ENCODE data around the gene FERMT3. TPM values are rescaled to one million over a fixed set of nuclear protein-coding genes. Genes with fewer than 3 reads are reported as not detected.

FERMT3 gene
- total and polyA plus RNA-seq, 2 of the 13 experiments (the other 11 are each of a cell fraction or from before 2014, with no cell fraction given) = 0.29 TPM; not detected in 1

DNA sequence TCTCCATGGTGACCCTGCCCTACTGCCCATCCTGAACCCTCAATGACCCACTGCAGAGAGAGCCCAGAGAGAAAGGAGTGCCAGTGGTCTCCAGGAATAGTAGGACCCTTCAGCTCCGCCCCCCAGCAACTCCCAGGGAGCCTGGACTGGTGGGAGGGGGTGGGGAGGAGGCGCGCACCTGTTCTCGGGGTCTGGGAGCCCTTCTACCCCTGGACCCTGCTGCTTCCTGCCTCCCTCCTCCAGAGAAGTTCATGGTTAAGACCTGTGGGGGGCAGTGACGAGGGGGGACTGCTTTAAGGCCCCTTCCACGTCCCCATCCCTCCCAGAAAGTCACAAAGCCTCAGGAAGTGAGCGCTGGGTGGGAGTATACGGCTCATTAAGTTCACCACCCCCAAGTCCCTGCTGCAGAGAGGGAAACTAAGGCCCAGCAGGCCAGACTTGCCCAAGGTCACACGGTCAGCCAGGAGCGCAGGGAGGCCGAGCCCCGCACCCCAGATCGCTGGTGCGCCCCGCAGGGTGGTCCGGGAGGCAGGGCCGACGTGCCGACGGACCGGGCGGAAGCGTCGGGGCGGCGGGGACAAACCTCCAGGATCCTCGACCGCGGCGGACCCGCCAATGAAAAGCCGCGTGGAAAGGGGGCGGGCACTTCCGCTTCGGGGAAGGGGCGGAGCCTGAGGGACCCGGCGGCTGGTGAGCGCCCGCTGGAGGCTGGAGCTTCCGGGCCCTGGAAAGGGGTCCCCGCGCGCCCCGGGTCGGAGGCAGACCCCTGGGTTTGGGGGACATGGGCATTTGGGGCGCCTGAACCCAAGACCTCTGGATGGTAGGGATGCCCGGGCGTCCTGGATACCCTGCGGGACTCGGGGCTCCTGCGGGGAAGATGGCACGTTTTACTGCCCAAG, 19.3 kb downstream of the FERMT3 start, which contains the start of the genes NUDT22 and TRPT1 (continued):
- TF ChIP-seq EP300 (IDR thresholded peaks at IDR 0.05; ENCODE audit: low read depth in 2 of 2, low read length in 2 of 2) = no peak
- no peak for TF ChIP-seq EP300 (CRISPR knock-in tag; IDR thresholded peaks at IDR 0.05; ENCODE audit: borderline replicate concordance)
- peak; percentile 45; the same call in 1 of the 2 replicates for TF ChIP-seq NCOA1 (CRISPR knock-in tag; IDR thresholded peaks at IDR 0.05)
- TF ChIP-seq CBX1 (IDR thresholded peaks at IDR 0.05; ENCODE audit: low read depth) = no peak
- TF ChIP-seq, protein P1, sequence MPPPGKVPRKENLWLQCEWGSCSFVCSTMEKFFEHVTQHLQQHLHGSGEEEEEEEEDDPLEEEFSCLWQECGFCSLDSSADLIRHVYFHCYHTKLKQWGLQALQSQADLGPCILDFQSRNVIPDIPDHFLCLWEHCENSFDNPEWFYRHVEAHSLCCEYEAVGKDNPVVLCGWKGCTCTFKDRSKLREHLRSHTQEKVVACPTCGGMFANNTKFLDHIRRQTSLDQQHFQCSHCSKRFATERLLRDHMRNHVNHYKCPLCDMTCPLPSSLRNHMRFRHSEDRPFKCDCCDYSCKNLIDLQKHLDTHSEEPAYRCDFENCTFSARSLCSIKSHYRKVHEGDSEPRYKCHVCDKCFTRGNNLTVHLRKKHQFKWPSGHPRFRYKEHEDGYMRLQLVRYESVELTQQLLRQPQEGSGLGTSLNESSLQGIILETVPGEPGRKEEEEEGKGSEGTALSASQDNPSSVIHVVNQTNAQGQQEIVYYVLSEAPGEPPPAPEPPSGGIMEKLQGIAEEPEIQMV (CRISPR knock-in tag; IDR thresholded peaks at IDR 0.05; ENCODE audit: low read depth) = no peak
- TF ChIP-seq, protein P2, sequence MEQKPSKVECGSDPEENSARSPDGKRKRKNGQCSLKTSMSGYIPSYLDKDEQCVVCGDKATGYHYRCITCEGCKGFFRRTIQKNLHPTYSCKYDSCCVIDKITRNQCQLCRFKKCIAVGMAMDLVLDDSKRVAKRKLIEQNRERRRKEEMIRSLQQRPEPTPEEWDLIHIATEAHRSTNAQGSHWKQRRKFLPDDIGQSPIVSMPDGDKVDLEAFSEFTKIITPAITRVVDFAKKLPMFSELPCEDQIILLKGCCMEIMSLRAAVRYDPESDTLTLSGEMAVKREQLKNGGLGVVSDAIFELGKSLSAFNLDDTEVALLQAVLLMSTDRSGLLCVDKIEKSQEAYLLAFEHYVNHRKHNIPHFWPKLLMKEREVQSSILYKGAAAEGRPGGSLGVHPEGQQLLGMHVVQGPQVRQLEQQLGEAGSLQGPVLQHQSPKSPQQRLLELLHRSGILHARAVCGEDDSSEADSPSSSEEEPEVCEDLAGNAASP (CRISPR knock-in tag; IDR thresholded peaks at IDR 0.05; ENCODE audit: borderline replicate concordance) = no peak
- TF ChIP-seq, protein P3, sequence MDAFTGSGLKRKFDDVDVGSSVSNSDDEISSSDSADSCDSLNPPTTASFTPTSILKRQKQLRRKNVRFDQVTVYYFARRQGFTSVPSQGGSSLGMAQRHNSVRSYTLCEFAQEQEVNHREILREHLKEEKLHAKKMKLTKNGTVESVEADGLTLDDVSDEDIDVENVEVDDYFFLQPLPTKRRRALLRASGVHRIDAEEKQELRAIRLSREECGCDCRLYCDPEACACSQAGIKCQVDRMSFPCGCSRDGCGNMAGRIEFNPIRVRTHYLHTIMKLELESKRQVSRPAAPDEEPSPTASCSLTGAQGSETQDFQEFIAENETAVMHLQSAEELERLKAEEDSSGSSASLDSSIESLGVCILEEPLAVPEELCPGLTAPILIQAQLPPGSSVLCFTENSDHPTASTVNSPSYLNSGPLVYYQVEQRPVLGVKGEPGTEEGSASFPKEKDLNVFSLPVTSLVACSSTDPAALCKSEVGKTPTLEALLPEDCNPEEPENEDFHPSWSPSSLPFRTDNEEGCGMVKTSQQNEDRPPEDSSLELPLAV (CRISPR knock-in tag; conservative IDR thresholded peaks at IDR 0.05; ENCODE audit: low read depth) = no peak
- peak; percentile 89 for TF ChIP-seq NAIF1 (CRISPR knock-in tag; IDR thresholded peaks at IDR 0.05; ENCODE audit: borderline replicate concordance)
- no peak for TF ChIP-seq BRCA1 (CRISPR knock-in tag; IDR thresholded peaks at IDR 0.05)
- no peak for TF ChIP-seq CEBPG (CRISPR knock-in tag; IDR thresholded peaks at IDR 0.05)
- TF ChIP-seq, protein P4, sequence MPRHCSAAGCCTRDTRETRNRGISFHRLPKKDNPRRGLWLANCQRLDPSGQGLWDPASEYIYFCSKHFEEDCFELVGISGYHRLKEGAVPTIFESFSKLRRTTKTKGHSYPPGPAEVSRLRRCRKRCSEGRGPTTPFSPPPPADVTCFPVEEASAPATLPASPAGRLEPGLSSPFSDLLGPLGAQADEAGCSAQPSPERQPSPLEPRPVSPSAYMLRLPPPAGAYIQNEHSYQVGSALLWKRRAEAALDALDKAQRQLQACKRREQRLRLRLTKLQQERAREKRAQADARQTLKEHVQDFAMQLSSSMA (CRISPR knock-in tag; IDR thresholded peaks at IDR 0.05) = peak; percentile 77
- TF ChIP-seq RARG (CRISPR knock-in tag; IDR thresholded peaks at IDR 0.05; ENCODE audit: low read depth) = no peak
- TF ChIP-seq ZNF292 (CRISPR knock-in tag; IDR thresholded peaks at IDR 0.05; ENCODE audit: borderline replicate concordance, low read depth) = no peak
- peak; percentile 50 for TF ChIP-seq YY1 (IDR thresholded peaks at IDR 0.05; ENCODE audit: insufficient read depth, insufficient replicate concordance, low read depth, low read length)
- no peak for TF ChIP-seq SSRP1 (CRISPR knock-in tag; IDR thresholded peaks at IDR 0.05)
- TF ChIP-seq ZNF296 (CRISPR knock-in tag; conservative IDR thresholded peaks at IDR 0.05) = no peak
- 0 out of 2 replicates have a peak, but pooled peaks have one; percentile 16 for TF ChIP-seq CBFB (CRISPR knock-in tag; IDR thresholded peaks at IDR 0.05)
- TF ChIP-seq ZNF75D (CRISPR knock-in tag; IDR thresholded peaks at IDR 0.05; ENCODE audit: borderline replicate concordance) = no peak
- TF ChIP-seq MAZ (IDR thresholded peaks at IDR 0.05; ENCODE audit: borderline replicate concordance, low read depth, low read length) = no peak
- TF ChIP-seq MAZ (CRISPR knock-in tag; IDR thresholded peaks at IDR 0.05; ENCODE audit: low read depth) = peak; percentile 81; the same call in 1 of the 2 replicates
- TF ChIP-seq PHB2 (IDR thresholded peaks at IDR 0.05; ENCODE audit: partially characterized antibody) = no peak
- TF ChIP-seq ZMYM3 (CRISPR knock-in tag; IDR thresholded peaks at IDR 0.05) = 0 out of 2 replicates have a peak, but pooled peaks have one; percentile 21
- no peak for TF ChIP-seq RFX1 (IDR thresholded peaks at IDR 0.05)
- TF ChIP-seq FOXA1 (IDR thresholded peaks at IDR 0.05) = no peak
- peak; percentile 45; the same call in 1 of the 2 replicates for TF ChIP-seq FOXA1 (CRISPR knock-in tag; IDR thresholded peaks at IDR 0.05)
- no peak for TF ChIP-seq ZNF530 (CRISPR knock-in tag; IDR thresholded peaks at IDR 0.05; ENCODE audit: low read depth)
- no peak for TF ChIP-seq KLF9 (CRISPR knock-in tag; IDR thresholded peaks at IDR 0.05; ENCODE audit: low read depth)
